ENCODE measurements around the gene OGG1.

Gene OGG1

DNA sequence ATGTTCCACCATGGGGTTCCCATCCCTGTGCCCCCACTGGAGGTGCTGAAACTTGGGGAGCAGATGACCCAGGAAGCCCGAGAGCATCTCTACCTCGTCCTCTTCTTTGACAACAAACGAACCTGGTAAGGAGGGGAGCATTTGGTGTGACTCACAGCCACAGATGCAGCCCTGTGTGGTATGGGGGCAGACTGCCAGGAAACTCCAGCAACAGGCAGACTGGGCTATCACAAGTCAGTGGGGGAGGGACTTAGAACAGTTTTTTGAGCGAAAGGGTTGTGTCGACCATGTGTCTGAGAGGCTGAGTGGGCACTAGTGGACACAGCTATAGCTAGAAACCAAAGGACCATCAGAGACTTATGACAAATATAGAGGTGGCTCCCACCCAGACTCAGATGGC lies 3.4 kb upstream of the OGG1 start:
- Histone ChIP-seq H3K9ac (ENCODE audit: low read depth, low read length) (no peak overlapping the region), H3K36me3 (ENCODE audit: insufficient read depth, low read length) (peaks cover 79% of the 10 kb centered on the region), H3K9me3 (ENCODE audit: insufficient read depth, low read depth, low read length) (no peaks in the 10 kb centered on the region), H3K4me1 (ENCODE audit: insufficient read depth, low read length) (no peaks in the 10 kb centered on the region), H3K27me3 (ENCODE audit: insufficient read depth, low read length) (no peaks in the 10 kb centered on the region), H3K4me3 (ENCODE audit: low read length) (no peak overlapping the region), H3K27ac (ENCODE audit: low read depth, low read length) (no peak overlapping the region)
- WGBS: 94% methylated on average over 5 of the region's 5 CpGs

GRCh38 chr3:9747267-9747666 lies 2.5 kb upstream of the OGG1 start:
- H3K4me3 ChIP-seq (ENCODE audit: low read length): no peak overlapping the region
- H3K9me3 ChIP-seq (ENCODE audit: insufficient read depth, low read depth, low read length): no peaks in the 10 kb centered on the region
- no peak overlapping the region for H3K27ac ChIP-seq (ENCODE audit: low read depth, low read length)
- WGBS: 95% methylated on average over 7 of the region's 8 CpGs
- no peaks in the 10 kb centered on the region for H3K27me3 ChIP-seq (ENCODE audit: insufficient read depth, low read length)
- no peak overlapping the region for H3K9ac ChIP-seq (ENCODE audit: low read depth, low read length)
- H3K36me3 ChIP-seq (ENCODE audit: insufficient read depth, low read length): peaks cover 79% of the 10 kb centered on the region
- H3K4me1 ChIP-seq (ENCODE audit: insufficient read depth, low read length): no peaks in the 10 kb centered on the region

DNA sequence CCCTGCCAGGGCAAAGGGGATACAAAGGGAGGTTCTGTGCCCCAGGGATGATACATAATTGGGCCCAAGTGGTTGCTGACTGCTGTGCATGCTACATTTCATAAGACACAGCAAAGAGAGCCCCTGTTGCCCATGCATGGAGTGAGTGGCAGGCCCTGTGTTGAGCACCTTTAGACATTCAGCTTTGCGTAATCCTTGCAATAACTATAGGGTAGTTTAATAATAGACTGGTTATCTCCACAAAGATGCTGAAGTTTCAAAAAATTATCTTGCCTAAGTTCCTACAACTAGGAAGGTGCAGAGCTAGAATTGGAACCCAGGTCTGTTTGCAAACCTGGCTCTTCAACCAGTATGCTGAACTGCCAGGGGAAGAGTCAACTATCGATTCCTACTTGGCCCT lies 1.7 kb upstream of the OGG1 start:
- Histone ChIP-seq H3K9me3 (ENCODE audit: insufficient read depth, low read depth, low read length) (no peaks in the 10 kb centered on the region), H3K27me3 (ENCODE audit: insufficient read depth, low read length) (no peaks in the 10 kb centered on the region), H3K9ac (ENCODE audit: low read depth, low read length) (no peak overlapping the region), H3K4me3 (ENCODE audit: low read length) (no peak overlapping the region), H3K4me1 (ENCODE audit: insufficient read depth, low read length) (no peaks in the 10 kb centered on the region), H3K27ac (ENCODE audit: low read depth, low read length) (no peak overlapping the region), H3K36me3 (ENCODE audit: insufficient read depth, low read length) (peaks cover 79% of the 10 kb centered on the region)
- WGBS: 96% methylated on average over 2 of the region's 2 CpGs

DNA sequence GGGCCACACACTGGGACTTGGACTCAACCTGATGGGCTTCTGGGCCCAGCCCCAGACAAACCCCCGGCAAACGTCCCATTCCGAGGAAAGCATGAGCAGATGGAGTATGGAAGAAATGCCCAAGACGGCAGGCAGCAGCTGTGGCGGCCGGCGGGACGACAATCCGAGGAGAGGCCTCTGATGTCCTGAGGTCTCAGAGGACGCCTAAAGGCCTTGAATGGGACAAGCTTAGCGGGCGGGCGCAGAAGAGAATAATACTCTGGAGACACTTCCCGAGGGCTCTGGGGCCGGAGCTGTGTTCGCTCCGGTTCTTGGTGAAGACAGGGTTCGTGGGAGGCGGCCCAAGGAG lies 482 bp upstream of the OGG1 start:
- no peaks in the 10 kb centered on the region for H3K4me1 ChIP-seq (ENCODE audit: insufficient read depth, low read length)
- H3K36me3 ChIP-seq (ENCODE audit: insufficient read depth, low read length): peaks cover 74% of the 10 kb centered on the region
- peak overlapping the region; percentile 84 for H3K27ac ChIP-seq (ENCODE audit: low read depth, low read length)
- peak overlapping the region; percentile 62 for H3K4me3 ChIP-seq (ENCODE audit: low read length)
- 9% methylated on average over 19 of the region's 19 CpGs for WGBS
- H3K9ac ChIP-seq (ENCODE audit: low read depth, low read length): peak overlapping the region; percentile 82
- no peaks in the 10 kb centered on the region for H3K27me3 ChIP-seq (ENCODE audit: insufficient read depth, low read length)
- no peaks in the 10 kb centered on the region for H3K9me3 ChIP-seq (ENCODE audit: insufficient read depth, low read depth, low read length)

- H3K4me1 ChIP-seq (ENCODE audit: insufficient read depth, low read length): no peaks in the 10 kb centered on the region
- peak overlapping the region; percentile 58 for H3K9ac ChIP-seq (ENCODE audit: low read depth, low read length)
- H3K9me3 ChIP-seq (ENCODE audit: insufficient read depth, low read depth, low read length): no peaks in the 10 kb centered on the region
- no peaks in the 10 kb centered on the region for H3K27me3 ChIP-seq (ENCODE audit: insufficient read depth, low read length)
- peak overlapping the region; percentile 62 for H3K4me3 ChIP-seq (ENCODE audit: low read length)
- H3K36me3 ChIP-seq (ENCODE audit: insufficient read depth, low read length): peaks cover 72% of the 10 kb centered on the region
- H3K27ac ChIP-seq (ENCODE audit: low read depth, low read length): peak overlapping the region; percentile 70; the same call in 1 of the 2 replicates
- 65% methylated on average over 17 of the region's 17 CpGs for WGBS
Measured at GRCh38 chr3:9750556-9751411, 1.0 kb downstream of the OGG1 start.

DNA sequence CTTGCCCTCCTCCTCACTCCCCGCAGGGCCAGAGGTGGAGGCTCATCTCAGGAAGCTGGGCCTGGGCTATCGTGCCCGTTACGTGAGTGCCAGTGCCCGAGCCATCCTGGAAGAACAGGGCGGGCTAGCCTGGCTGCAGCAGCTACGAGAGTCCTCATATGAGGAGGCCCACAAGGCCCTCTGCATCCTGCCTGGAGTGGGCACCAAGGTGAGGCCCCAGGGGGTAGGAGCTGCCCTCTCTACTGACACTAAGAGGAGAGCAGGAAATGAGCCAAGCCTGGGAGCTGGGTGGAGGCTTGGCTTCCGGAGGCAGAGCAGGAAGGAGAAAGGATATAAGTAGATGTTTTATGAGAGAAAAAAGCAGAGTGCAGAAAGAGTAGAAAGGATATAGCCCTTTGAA lies 4.9 kb downstream of the OGG1 start:
- Histone ChIP-seq H3K27ac (ENCODE audit: low read depth, low read length) (no peak overlapping the region), H3K36me3 (ENCODE audit: insufficient read depth, low read length) (peaks cover 77% of the 10 kb centered on the region), H3K9ac (ENCODE audit: low read depth, low read length) (no peak overlapping the region), H3K9me3 (ENCODE audit: insufficient read depth, low read depth, low read length) (no peaks in the 10 kb centered on the region), H3K4me1 (ENCODE audit: insufficient read depth, low read length) (no peaks in the 10 kb centered on the region), H3K4me3 (ENCODE audit: low read length) (no peak overlapping the region), H3K27me3 (ENCODE audit: insufficient read depth, low read length) (no peaks in the 10 kb centered on the region)
- WGBS: 94% methylated on average over 8 of the region's 8 CpGs

DNA sequence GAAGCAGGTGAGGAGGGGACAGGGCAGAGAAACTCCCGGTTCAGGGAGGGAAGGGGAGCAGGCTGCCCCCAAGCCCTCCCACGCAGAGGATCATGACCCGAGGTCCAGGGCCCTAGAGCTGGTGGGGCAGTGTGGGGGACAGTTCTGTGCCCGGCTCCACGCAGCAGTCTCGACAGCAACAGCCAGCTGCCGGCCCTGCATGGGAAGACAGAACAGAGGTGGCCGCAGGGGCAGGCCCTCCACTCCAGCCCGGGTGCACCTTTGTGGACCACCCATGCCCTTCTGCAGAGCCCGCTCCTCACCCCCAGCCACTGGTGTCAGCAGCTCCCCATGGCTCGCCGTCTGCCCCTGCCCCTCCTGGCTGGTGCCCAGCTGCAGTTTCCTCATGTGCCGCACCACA lies 7.7 kb downstream of the OGG1 start:
- no peaks in the 10 kb centered on the region for H3K4me1 ChIP-seq (ENCODE audit: insufficient read depth, low read length)
- no peaks in the 10 kb centered on the region for H3K9me3 ChIP-seq (ENCODE audit: insufficient read depth, low read depth, low read length)
- H3K9ac ChIP-seq (ENCODE audit: low read depth, low read length): no peak overlapping the region
- H3K27ac ChIP-seq (ENCODE audit: low read depth, low read length): no peak overlapping the region
- H3K4me3 ChIP-seq (ENCODE audit: low read length): no peak overlapping the region
- H3K27me3 ChIP-seq (ENCODE audit: insufficient read depth, low read length): no peaks in the 10 kb centered on the region
- 96% methylated on average over 13 of the region's 13 CpGs for WGBS
- H3K36me3 ChIP-seq (ENCODE audit: insufficient read depth, low read length): peaks cover 70% of the 10 kb centered on the region

GRCh38 chr3:9760779-9761505 lies 11.2 kb downstream of the OGG1 start:
- H3K9me3 ChIP-seq (ENCODE audit: insufficient read depth, low read depth, low read length): no peaks in the 10 kb centered on the region
- no peak overlapping the region for H3K9ac ChIP-seq (ENCODE audit: low read depth, low read length)
- 96% methylated on average over 10 of the region's 10 CpGs for WGBS
- no peaks in the 10 kb centered on the region for H3K27me3 ChIP-seq (ENCODE audit: insufficient read depth, low read length)
- peaks cover 43% of the 10 kb centered on the region for H3K36me3 ChIP-seq (ENCODE audit: insufficient read depth, low read length)
- no peak overlapping the region for H3K4me3 ChIP-seq (ENCODE audit: low read length)
- H3K27ac ChIP-seq (ENCODE audit: low read depth, low read length): no peak overlapping the region
- H3K4me1 ChIP-seq (ENCODE audit: insufficient read depth, low read length): no peaks in the 10 kb centered on the region

DNA sequence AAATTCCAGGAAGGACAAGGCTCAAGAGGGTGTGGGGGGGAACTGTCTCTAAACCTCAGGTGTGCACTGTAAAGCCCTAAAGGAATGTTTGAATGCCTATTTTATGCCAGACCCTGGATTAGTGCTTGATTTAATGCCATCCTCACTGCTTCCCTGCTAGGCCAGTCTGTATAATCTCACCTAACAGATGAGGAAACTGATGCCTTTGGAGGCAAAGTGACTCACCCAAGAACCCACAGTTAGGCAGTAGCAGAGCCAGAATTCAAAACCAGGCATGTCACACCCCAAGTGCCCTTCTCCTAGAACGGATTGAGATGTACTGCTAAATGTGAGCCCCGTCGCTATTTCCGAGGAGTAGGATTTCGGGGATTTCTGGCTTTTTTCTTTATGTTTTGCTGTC lies 12.2 kb downstream of the OGG1 start:
- Histone ChIP-seq H3K9me3 (ENCODE audit: insufficient read depth, low read depth, low read length) (no peaks in the 10 kb centered on the region), H3K27ac (ENCODE audit: low read depth, low read length) (no peak overlapping the region), H3K27me3 (ENCODE audit: insufficient read depth, low read length) (no peaks in the 10 kb centered on the region), H3K9ac (ENCODE audit: low read depth, low read length) (no peak overlapping the region), H3K4me3 (ENCODE audit: low read length) (no peak overlapping the region), H3K36me3 (ENCODE audit: insufficient read depth, low read length) (peaks cover 33% of the 10 kb centered on the region), H3K4me1 (ENCODE audit: insufficient read depth, low read length) (no peaks in the 10 kb centered on the region)
- WGBS: 99% methylated on average over 5 of the region's 5 CpGs

GRCh38 chr3:9762871-9763270 lies 13.1 kb downstream of the OGG1 start:
- Histone ChIP-seq H3K27me3 (ENCODE audit: insufficient read depth, low read length) (no peaks in the 10 kb centered on the region; the same call in 1 of the 2 replicates), H3K27ac (ENCODE audit: low read depth, low read length) (no peak overlapping the region), H3K9me3 (ENCODE audit: insufficient read depth, low read depth, low read length) (no peaks in the 10 kb centered on the region), H3K4me1 (ENCODE audit: insufficient read depth, low read length) (no peaks in the 10 kb centered on the region), H3K4me3 (ENCODE audit: low read length) (no peak overlapping the region), H3K36me3 (ENCODE audit: insufficient read depth, low read length) (peaks cover 24% of the 10 kb centered on the region), H3K9ac (ENCODE audit: low read depth, low read length) (no peak overlapping the region)
- WGBS: 93% methylated on average over 8 of the region's 8 CpGs

GRCh38 chr3:9765865-9766264 lies 16.1 kb downstream of the OGG1 start:
- Histone ChIP-seq H3K27me3 (ENCODE audit: insufficient read depth, low read length) (peaks cover 2% of the 10 kb centered on the region; the same call in 1 of the 2 replicates), H3K27ac (ENCODE audit: low read depth, low read length) (no peak overlapping the region), H3K36me3 (ENCODE audit: insufficient read depth, low read length) (peaks cover 6% of the 10 kb centered on the region; the same call in 1 of the 2 replicates), H3K4me1 (ENCODE audit: insufficient read depth, low read length) (no peaks in the 10 kb centered on the region), H3K9ac (ENCODE audit: low read depth, low read length) (no peak overlapping the region), H3K9me3 (ENCODE audit: insufficient read depth, low read depth, low read length) (no peaks in the 10 kb centered on the region), H3K4me3 (ENCODE audit: low read length) (no peak overlapping the region)
- WGBS: 78% methylated on average over 4 of the region's 4 CpGs

Measured in HUES64 (cell line).